ENCODE measurements around the gene CST6.
A peak's percentile ranks its signal among the peaks of the same experiment; 100 is the strongest.
"Not testable (repeated sequence)": the region's sequence is repeated elsewhere in the genome, so short reads cannot be mapped to it uniquely, and the experiment has no call there.

The CST6 gene

DNA sequence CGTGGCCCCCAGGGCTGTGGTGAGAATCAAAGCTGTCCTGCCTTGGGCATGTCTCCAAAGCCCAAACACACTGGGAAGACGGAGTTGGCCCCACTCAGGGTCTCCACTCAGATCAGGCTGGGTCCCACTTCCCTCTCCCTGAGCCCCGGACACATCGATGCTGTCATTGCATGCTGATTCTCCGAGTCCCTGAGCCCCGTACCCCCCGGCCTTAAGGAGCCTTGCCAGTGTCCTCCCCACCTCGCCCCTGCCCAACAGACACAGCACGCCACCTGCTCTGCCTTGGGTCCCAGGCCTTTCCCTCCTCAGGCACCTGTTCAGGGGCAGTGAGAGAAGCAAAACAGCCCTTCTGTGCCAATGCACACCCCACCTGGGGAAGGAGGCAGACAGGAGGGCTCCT is 24.5 kb upstream of the CST6 start:
- DNase-seq: no peak

GRCh38 chr11:65988791-65989592 is 22.8 kb upstream of the CST6 start:
- DNase-seq: peak; percentile 94

GRCh38 chr11:65992056-65992455 is 19.8 kb upstream of the CST6 start:
- no peak for DNase-seq

DNA sequence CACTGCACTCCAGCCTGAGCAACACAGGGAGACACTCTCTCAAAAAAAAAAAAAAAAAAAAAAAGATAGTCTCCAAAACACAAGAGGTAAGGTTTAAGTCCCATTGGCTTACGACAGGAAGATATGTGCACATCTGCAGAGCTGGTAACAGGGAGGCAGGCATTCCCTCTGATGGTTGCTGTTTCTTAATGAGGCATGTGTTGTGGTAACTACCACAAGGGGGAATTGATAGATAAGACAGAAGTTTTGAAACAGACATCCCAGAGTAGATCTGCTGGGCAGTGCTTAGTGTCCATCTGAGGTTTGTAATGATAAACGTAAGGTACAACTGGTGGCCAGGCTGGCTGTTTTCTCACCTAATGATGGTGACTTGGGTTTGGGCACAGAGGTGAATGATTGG is 14.5 kb upstream of the CST6 start:
- DNase-seq: no peak

DNA sequence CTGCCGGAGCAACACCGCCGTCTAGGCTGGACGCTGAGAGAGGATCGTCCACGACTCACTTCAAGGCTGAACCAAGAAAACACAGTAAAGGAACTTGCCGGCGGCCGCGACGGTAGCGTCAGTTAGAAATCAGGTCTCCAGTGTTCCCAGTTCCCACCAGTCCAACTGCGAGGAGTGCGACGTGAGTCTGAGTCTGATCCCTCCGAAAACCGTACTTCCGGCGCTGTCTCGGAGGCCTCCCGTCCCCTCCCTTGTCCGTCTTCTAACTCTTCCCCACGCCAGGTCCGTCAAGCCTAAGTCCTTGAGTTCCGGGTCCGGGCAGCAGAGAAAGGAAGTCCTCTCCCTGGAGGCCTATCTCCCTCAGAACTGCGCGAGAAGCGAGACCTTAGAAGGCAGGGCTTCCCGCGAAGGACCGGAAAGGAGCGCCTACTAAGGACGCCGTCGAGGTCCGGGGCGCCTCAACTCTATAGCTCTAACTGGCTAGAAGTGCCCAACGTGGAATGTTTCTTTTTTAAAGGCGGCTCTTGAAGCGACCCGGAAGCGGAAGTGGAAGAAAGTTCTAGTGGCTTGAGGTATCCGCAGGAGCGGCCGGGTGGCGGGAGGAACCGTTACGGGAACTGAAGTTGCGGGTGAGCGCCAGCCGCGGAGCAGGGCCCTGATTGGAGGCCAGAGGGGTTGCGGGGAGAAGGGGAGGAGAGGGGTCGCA is 9.7 kb upstream of the CST6 start, which contains the start of the genes BANF1 and EIF1AD:
Gene BANF1 (plus strand): TSS at position 562 of the 706 bp plus-strand sequence. CDS start 748 bp downstream, outside the sequence.
Gene EIF1AD (minus strand): TSS at position 216 of the 706 bp plus-strand sequence. CDS start 1,768 bp downstream, outside the sequence.
- peak; percentile 100 for DNase-seq

DNA sequence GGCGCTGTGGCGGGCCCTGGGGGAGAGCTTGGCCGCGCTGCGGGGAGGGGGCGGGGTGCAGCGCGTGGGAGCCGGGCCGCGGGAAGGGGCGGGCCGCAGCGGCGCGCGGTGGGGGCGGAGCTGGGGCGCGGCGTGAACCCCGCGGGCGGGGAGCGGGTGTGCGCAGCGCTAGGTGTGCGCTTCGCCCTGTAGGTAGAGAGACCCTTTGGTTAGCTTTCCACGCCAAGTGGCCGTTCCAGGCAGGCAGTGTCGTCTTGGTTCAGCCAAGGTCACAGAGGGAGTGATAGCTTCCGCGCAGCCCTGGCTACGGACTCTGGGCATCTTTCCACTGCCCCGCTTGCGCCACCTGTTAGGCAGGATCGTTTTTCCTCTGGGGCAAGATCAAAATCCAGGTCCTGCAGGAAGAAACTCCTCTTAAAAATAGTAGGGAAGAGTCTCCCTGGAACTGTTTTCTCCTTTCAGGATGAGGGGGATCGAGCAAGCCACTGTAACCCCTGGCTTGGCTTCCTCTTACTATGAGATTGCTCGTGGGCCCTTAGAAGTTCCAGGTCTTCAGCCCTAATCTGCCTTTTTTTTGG is 9.1 kb upstream of the CST6 start:
- peak; percentile 84 for DNase-seq

DNA sequence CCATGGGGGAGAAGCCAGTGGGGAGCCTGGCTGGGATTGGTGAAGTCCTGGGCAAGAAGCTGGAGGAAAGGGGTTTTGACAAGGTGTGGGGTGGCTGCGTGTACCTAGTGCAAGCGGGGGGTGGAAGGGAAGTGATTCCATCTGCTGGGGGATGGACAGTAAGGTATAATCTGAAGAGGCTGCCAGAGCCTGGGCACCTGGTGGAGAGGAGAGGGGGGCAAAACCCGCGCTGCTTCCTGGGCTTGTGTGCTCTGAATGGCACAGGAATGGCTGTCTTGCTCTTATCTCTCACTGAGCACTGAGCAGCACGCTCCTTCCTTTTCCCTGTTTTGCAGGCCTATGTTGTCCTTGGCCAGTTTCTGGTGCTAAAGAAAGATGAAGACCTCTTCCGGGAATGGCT is 8.5 kb upstream of the CST6 start:
- no peak for DNase-seq

- DNase-seq: no peak
Measured at GRCh38 chr11:66004186-66004585, 7.6 kb upstream of the CST6 start.

DNA sequence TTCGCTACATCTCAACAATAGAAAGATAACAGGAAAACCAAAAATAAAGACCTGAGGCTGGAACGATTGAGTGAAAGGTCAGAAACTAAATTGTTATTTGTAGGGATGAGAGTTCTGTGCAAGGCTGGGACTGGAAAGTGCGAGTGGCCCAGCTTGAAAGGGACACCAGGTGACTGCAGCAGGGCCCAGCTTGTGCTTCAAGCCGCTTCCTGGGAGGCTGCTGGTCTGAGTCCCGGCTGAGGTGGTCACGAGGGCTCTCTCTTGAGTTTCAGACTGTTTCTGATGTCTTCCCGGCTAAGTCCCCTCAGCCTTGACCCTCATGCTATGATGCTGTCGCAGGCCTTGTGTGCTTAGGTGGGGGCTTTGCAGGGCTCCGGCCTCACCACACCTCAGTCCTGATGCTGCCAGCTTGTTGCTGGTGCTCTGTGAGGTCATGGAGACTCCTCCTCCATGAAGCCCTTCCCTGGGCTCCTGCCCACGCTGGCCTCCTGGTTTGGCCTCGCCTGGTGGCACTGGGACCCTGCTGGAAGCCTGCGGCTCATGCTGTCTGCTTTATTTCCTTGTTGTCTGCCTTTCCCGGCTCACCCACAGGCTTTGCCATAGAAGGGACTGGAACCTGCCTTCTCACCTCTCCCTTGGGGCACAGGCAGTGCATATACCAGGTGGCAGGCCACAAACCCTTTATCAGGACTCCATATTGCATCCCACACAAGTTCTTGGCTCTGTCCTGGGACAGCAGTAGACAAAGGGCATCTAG is 5.5 kb upstream of the CST6 start:
- DNase-seq: no peak

- no peak for DNase-seq
Measured at GRCh38 chr11:66006891-66007176, 5.0 kb upstream of the CST6 start.

DNA sequence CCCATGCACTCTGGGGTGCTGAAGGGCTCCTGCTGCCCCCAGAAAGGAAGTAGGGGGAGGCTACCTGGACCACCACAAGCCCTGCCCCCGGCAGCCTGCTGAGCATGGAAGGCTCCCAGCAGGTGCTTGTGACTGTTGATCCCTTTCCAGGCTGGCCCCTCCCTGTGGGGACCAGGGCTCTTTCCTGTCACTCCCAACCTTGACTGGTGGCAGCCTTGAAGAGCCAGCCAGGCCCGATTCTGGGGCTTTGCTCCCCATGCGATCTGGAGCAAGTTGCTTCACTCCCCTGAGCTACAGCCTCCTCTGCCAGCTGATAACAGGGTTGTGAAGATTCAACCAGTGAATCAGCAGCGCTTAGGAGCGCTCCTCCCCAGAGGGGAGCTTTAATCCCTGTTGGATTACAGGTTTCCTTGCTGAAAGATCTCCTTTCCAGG is 4.6 kb upstream of the CST6 start:
- DNase-seq: no peak

- no peak for DNase-seq
Measured at GRCh38 chr11:66008095-66008467, 3.7 kb upstream of the CST6 start.

GRCh38 chr11:66008468-66009101 is 3.2 kb upstream of the CST6 start:
- no peak for DNase-seq

DNA sequence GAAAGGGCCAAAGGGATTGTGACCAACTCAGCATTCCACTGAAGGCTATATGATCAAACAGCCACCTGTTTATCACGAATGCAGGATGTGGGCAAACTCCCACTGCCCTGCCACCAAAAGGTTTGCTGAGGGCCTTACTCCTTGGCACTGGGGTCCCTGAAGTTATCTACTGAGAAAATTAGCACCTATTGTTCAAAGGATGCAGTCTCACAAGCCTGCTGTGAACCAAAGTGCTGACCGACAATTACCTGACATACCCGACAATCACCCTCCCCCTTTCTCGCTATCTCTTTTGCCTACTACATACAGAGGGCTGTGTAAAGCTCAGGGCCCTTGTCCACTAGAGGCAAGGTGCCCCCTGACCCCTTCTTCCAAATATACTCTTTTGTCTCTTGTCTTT is 1.8 kb upstream of the CST6 start:
- DNase-seq: not testable (repeated sequence)

GRCh38 chr11:66011239-66011784 is 496 bp upstream of the CST6 start:
- no peak for DNase-seq

DNA sequence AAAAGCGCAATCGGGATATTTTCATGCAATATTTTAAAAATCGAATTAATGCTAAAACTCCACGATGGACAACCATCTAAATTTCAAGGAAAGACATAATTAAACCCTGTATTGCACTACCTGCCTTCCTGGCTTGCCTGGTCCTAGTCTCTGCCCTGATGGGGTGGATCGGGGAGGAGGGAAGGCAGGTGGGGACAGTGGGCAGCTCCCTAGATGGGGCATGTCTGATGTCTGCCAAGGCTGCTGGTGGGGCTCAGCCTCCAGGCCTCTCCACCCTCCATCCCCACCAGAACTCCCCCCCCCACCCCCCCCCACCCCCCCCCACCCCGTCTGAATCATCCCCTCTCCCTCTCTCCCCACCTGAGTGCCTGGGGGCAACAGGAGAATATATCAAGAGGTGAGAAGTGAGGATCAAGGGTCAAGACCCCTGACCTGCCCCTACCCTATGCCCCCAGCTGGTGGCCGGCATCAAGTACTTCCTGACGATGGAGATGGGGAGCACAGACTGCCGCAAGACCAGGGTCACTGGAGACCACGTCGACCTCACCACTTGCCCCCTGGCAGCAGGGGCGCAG is 650 bp downstream of the CST6 start:
- DNase-seq: no peak

DNA sequence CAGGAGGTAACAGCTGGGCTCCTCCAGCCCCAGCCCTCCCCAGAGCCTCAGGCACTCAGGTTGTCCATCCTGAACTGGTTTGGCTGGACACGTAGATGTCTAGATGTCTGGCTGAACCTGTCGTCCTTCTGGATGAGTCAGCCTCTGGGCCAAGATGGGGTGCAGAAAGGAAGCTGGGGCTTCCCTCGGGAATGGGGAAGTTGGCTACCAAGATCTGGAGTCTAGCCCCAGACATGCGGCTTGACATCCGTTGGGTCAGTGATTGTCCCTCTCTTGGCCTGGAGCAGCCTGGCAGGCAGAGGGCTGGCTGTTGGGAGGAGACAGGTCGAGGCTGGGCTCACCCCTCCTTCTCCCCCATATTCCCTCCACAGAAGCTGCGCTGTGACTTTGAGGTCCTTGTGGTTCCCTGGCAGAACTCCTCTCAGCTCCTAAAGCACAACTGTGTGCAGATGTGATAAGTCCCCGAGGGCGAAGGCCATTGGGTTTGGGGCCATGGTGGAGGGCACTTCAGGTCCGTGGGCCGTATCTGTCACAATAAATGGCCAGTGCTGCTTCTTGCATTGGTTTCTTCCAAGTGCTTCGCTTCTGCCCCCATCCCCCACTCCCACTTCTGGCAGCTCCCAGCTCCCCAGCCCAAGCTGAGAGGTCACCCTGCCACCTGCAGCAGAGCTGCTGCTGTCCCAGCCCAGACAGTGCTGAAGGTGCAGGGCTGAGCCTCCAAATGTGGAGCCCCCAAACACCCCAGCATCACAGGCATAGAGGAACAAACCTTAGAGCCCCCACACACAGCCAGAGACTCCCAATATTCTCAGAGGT is 1.3 kb downstream of the CST6 start:
- no peak for DNase-seq

GRCh38 chr11:66013762-66014100 is 1.9 kb downstream of the CST6 start:
- DNase-seq: no peak

GRCh38 chr11:66014804-66015453 is 3.1 kb downstream of the CST6 start:
- DNase-seq: no peak

GRCh38 chr11:66015454-66015881 is 3.7 kb downstream of the CST6 start:
- no peak for DNase-seq
